HepG2 (cell line): ENCODE measurements around the gene GAS2. TPM values are rescaled to one million over a fixed set of nuclear protein-coding genes. Genes with fewer than 3 reads are reported as not detected.

Experiments
- CHCHD3 ChIP-seq: sonication (generic); formaldehyde crosslinking; IDR thresholded peaks from 2 replicates; pipeline ENCODE4 v1.8.0; 2022; ENCODE audit warnings: mild to moderate bottlenecking, missing genetic modification reagents, moderate library complexity
- CREB3 ChIP-seq: sonication (generic); formaldehyde crosslinking; IDR thresholded peaks from 2 replicates; pipeline ENCODE4 v1.5.0; 2020; ENCODE audit warnings: missing genetic modification reagents
- E2F2 ChIP-seq: sonication (generic); formaldehyde crosslinking; IDR thresholded peaks from 2 replicates; pipeline ENCODE4 v1.4.0; 2020; ENCODE audit warnings: missing genetic modification reagents, borderline replicate concordance
- ETS1 ChIP-seq: sonication (generic); formaldehyde crosslinking; IDR thresholded peaks from 2 replicates; pipeline ENCODE4 v1.4.0; 2020; ENCODE audit warnings: missing genetic modification reagents
- GMEB1 ChIP-seq: sonication (generic); formaldehyde crosslinking; IDR thresholded peaks from 2 replicates; pipeline ENCODE4 v1.5.1; 2020; ENCODE audit warnings: missing genetic modification reagents, mild to moderate bottlenecking, borderline replicate concordance
- ISL2 ChIP-seq: sonication (generic); formaldehyde crosslinking; IDR thresholded peaks from 2 replicates; pipeline ENCODE4 v1.5.0; 2020; ENCODE audit warnings: missing genetic modification reagents
- NAIF1 ChIP-seq: sonication (generic); formaldehyde crosslinking; IDR thresholded peaks from 2 replicates; pipeline ENCODE4 v1.5.0; 2020; ENCODE audit warnings: mild to moderate bottlenecking, missing genetic modification reagents, borderline replicate concordance
- NONO ChIP-seq, 2 experiments: fragments of 450-650 bp in 1 of 2; sonication (generic) in 1 of 2; formaldehyde crosslinking in 1 of 2; IDR thresholded peaks in 1 of 2; conservative IDR thresholded peaks in 1 of 2; 2 replicates each; pipeline versions ENCODE4 v1.6.1 to v1.8.0; 2017 to 2022; ENCODE audit warnings: mild to moderate bottlenecking in 1 of 2, missing genetic modification reagents in 1 of 2, moderate library complexity in 1 of 2
- NR2F2 ChIP-seq: IDR thresholded peaks from 2 replicates; pipeline ENCODE4 v1.6.1; 2012; ENCODE audit warnings: low read depth, inconsistent platforms, borderline replicate concordance
- POLR2AphosphoS2 ChIP-seq: IDR thresholded peaks from 2 replicates; pipeline ENCODE4 v1.6.1; 2011; ENCODE audit warnings: low read depth, low read length, improper control_type of control experiment
- POLR2AphosphoS5 ChIP-seq: IDR thresholded peaks from 2 replicates; pipeline ENCODE4 v1.6.1; 2012; ENCODE audit warnings: low read depth, low read length
- REL ChIP-seq: sonication (generic); formaldehyde crosslinking; conservative IDR thresholded peaks from 2 replicates; pipeline ENCODE4 v1.8.0; 2022; ENCODE audit warnings: mild to moderate bottlenecking, missing genetic modification reagents, moderate library complexity
- SNAPC2 ChIP-seq: sonication (generic); formaldehyde crosslinking; IDR thresholded peaks from 2 replicates; pipeline ENCODE4 v1.8.1; 2022; ENCODE audit warnings: mild to moderate bottlenecking, missing genetic modification reagents
- USF2 ChIP-seq, 2 experiments: sonication (generic) in 1 of 2; formaldehyde crosslinking in 1 of 2; IDR thresholded peaks; 2 replicates each; pipeline versions ENCODE4 v1.5.1 to v1.6.1; 2011 to 2020; ENCODE audit warnings: borderline replicate concordance in 1 of 2, low read depth in 1 of 2, low read length in 1 of 2, mild to moderate bottlenecking in 1 of 2, missing genetic modification reagents in 1 of 2, moderate library complexity in 1 of 2
- ZBTB7B ChIP-seq: sonication (generic); formaldehyde crosslinking; IDR thresholded peaks from 2 replicates; pipeline ENCODE4 v1.4.0; 2020; ENCODE audit warnings: missing genetic modification reagents
- ZNF124 ChIP-seq: sonication (generic); formaldehyde crosslinking; IDR thresholded peaks from 2 replicates; pipeline ENCODE4 v1.4.0; 2020; ENCODE audit warnings: missing genetic modification reagents
- ZNF180 ChIP-seq: sonication (generic); formaldehyde crosslinking; IDR thresholded peaks from 2 replicates; pipeline ENCODE4 v1.4.0; 2020; ENCODE audit warnings: low read depth, missing genetic modification reagents, borderline replicate concordance
- ZNF225 ChIP-seq: sonication (generic); formaldehyde crosslinking; IDR thresholded peaks from 2 replicates; pipeline ENCODE4 v1.4.0; 2020; ENCODE audit warnings: mild to moderate bottlenecking, missing genetic modification reagents
- ZNF430 ChIP-seq: sonication (generic); formaldehyde crosslinking; IDR thresholded peaks from 2 replicates; pipeline ENCODE4 v1.9.0; 2021; ENCODE audit warnings: mild to moderate bottlenecking, missing genetic modification reagents
- ZNF431 ChIP-seq: sonication (generic); formaldehyde crosslinking; IDR thresholded peaks from 2 replicates; pipeline ENCODE4 v1.9.0; 2022; ENCODE audit warnings: missing genetic modification reagents, low read depth, mild to moderate bottlenecking, borderline replicate concordance
- ZNF562 ChIP-seq: sonication (generic); formaldehyde crosslinking; IDR thresholded peaks from 2 replicates; pipeline ENCODE4 v1.8.0; 2022; ENCODE audit warnings: missing genetic modification reagents, borderline replicate concordance
- polyA plus RNA-seq, 8 experiments: library from polyadenylated mRNA; depleted of rRNA in 3 of 8; stranded (reverse) in 7 of 8; unstranded in 1 of 8; fragments of >200 nt; fragmentation: Illumina TruSeq in 4 of 8; extraction: Trizol in 4 of 8; gene quantifications; 2 replicates each; pipeline versions ENCODE4 v1.2.1 to v1.2.3, GENCODE V29; 2011 to 2016; ENCODE audit warnings: low read depth in 4 of 8, missing spikeins in 1 of 8, mixed read lengths in 1 of 8; ENCODE audit not compliant: insufficient read depth in 1 of 8
- total RNA-seq, 5 experiments: library from RNA; depleted of rRNA; stranded (reverse); fragments of >200 nt; fragmentation: Illumina TruSeq; extraction: Trizol; gene quantifications; 2 replicates each; pipeline ENCODE4 v1.2.3, GENCODE V29; 2016; ENCODE audit warnings: low read depth in 1 of 5

Gene GAS2
- total and polyA plus RNA-seq, 2 of the 13 experiments (the other 11 are each of a cell fraction or from before 2014, with no cell fraction given), result 26.0 to 85.1 TPM

- TF ChIP-seq ETS1 (CRISPR knock-in tag), result 0 out of 2 replicates have a peak, but pooled peaks have one; percentile 44
- 0 out of 2 replicates have a peak, but pooled peaks have one; percentile 40 for TF ChIP-seq CREB3 (CRISPR knock-in tag)
- 0 out of 2 replicates have a peak, but pooled peaks have one; percentile 33 for TF ChIP-seq ZNF562 (CRISPR knock-in tag)
- 0 out of 2 replicates have a peak, but pooled peaks have one; percentile 50 for TF ChIP-seq SNAPC2 (CRISPR knock-in tag)
- TF ChIP-seq ISL2 (CRISPR knock-in tag), result 0 out of 2 replicates have a peak, but pooled peaks have one; percentile 26
- 0 out of 2 replicates have a peak, but pooled peaks have one; percentile 19 for TF ChIP-seq ZNF225 (CRISPR knock-in tag)
- no peak for TF ChIP-seq ZNF180 (CRISPR knock-in tag)
- no peak for TF ChIP-seq NONO (IDR thresholded peaks at IDR 0.05)
- no peak; the same call in 1 of the 2 replicates for TF ChIP-seq NONO (CRISPR knock-in tag; conservative IDR thresholded peaks at IDR 0.05)
- no peak for TF ChIP-seq ZNF431
- peak; percentile 48; the same call in 1 of the 2 replicates for TF ChIP-seq NR2F2
- TF ChIP-seq POLR2AphosphoS5, result no peak
- 0 out of 2 replicates have a peak, but pooled peaks have one; percentile 11 for TF ChIP-seq ZBTB7B
- no peak for TF ChIP-seq CHCHD3
- TF ChIP-seq GMEB1 (CRISPR knock-in tag), result no peak
- no peak for TF ChIP-seq NAIF1 (CRISPR knock-in tag)
- TF ChIP-seq ZNF430, result 0 out of 2 replicates have a peak, but pooled peaks have one; percentile 60
- TF ChIP-seq POLR2AphosphoS2, result no peak
- TF ChIP-seq ZNF124 (CRISPR knock-in tag), result peak; percentile 10; the same call in 1 of the 2 replicates
- no peak for TF ChIP-seq USF2 (IDR thresholded peaks at IDR 0.05; ENCODE audit: low read depth, low read length)
- TF ChIP-seq USF2 (CRISPR knock-in tag; IDR thresholded peaks at IDR 0.05; ENCODE audit: borderline replicate concordance), result no peak
- TF ChIP-seq REL, result no peak
- TF ChIP-seq E2F2 (CRISPR knock-in tag), result no peak
Measured at GRCh38 chr11:22624742-22625447, 41.5 kb upstream of the GAS2 start (continued).
